ELR (cell line): ENCODE measurements around the gene FTO.
A peak's percentile ranks its signal among the peaks of the same experiment; 100 is the strongest.

Source experiments
- DNase-seq: peaks from one replicate; pipeline ENCODE4 v3.0.0-alpha.2; 2015; ENCODE audit warnings: low read depth

FTO gene

DNA sequence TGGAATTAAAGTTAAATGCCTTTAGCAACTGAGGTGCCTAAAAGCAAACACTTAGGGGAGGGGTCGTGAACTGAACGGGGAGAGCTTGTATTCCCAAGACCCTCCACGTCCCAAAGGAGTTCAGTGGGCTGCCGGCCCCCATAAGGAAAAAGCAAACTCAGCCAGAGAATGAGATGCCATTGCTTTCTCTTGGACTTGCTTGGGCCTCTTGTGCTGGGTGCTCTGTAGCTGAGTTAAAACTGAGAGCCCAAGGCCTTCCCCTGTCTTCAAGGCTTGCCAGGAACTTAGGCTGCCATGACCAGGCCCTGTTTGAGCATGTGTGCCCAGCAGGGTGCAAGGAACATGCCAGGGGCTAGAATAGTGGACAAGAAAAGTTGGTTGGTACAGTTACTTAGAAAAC lies 382.8 kb downstream of the FTO start:
- DNase-seq, result no peak

DNA sequence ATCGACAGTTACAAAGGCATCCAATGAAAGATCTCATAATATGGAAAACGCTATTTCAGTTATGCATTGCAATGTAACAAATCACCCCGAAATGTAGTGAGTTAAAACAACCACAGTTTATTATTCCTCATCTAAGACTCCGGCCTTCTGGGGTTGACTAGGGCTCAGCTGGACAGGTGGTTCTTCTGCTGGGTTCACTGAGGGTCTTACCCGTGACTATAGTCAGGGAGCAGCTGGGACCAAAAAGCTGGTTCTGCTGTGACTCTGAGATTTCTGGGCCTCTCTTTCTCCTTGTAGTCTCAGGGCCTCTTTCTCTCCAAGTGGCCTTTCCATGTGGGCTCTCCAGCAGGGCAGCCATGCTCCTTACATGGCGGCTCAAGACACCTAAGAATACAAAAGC lies 386.6 kb downstream of the FTO start:
- DNase-seq, result no peak

DNA sequence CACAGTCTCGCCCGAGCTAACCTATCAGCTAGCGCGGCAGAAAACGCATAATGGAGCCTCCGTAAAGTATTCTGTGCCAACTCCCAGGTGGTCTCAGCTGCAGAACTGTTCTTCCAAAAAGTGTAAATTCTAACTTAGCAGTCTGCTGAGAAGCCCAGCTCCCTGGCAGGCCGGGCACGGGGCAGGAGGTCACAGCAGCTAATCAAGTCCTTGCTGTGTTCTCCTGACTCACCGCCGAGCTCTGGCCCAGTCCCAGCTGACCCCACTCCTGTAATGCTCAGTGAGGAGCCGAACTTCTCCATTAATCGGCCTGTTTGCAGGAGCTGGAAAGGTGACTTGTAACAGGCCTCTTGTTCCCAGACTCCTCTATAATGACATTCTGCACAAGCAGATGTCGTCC lies 389.3 kb downstream of the FTO start:
- no peak for DNase-seq

DNA sequence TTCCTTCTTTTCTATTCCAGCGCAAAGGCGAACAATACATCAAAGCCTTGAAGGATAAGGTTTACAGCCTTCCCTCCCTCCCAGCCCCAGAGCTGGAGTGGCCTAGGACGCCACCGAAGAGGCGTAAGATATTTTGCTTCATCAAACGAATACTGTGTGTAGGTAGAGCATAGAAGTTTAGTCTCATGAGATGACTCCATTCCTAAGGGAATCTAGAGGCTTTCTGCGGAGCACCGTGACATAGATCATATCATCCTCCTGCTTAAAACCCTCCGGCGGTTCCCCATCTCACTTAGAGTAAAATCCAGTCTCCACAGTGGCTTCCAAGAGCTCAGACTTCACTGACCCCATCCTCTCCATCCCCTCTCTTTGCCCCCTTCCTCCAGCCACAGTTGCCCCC lies 390.7 kb downstream of the FTO start:
- no peak for DNase-seq

DNA sequence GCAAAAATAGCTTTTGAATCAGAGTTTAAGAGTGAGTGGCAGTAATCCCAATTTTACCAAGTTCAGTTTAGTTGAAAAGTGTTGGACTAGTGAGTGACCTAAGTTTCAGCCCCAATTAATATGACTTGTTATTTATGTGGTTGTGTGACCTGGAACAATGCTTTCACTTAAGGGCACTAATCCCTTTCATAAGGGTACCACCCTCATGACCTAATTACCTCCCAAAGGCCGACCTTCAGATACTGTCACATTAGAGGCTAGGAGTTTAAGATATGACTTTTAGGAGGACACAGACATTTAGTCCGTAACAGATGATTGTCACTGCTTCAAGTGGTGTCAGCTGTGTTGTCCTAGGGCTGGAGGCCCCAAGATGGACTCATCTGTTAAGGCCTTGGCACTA lies 392.7 kb downstream of the FTO start:
- DNase-seq, result no peak

DNA sequence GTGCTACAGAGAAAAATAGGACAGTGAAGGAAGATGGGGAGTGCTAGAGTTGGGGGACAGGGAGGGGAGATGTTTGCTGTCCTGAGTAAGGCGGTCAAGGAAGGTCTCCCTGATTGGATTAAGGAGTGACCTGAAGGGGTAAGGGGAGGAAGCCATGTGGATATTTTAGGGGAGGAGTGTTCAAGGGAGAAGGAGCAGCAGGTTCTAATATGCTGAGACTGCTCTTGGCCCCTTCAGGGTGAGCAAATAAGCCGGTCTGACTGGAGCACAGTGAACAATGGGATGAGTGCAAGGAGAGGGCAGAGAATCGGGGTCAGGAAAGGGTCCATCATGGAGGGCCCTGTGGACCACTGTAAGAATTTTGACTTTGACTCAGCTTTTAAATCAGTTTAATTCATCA lies 393.8 kb downstream of the FTO start:
- DNase-seq, result no peak

DNA sequence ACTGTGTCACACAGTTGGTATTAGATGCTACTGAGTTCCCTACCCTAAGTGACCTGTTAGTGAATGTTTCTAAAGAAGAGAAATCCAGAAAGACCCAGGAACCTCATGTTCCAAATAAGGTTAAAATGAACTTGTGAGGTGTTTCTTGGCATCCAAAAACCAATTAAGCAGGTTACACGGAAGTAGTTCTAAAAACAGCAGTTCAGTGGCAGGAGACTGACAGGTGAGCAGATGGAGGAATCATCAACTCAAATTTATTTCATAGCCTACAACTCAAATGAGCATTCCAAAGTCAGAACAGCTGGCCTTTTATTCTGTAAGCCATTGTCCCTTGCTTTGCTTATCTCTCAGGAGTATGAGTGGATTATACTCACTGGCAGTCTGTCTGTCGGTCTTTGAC lies 394.3 kb downstream of the FTO start:
- no peak for DNase-seq

DNA sequence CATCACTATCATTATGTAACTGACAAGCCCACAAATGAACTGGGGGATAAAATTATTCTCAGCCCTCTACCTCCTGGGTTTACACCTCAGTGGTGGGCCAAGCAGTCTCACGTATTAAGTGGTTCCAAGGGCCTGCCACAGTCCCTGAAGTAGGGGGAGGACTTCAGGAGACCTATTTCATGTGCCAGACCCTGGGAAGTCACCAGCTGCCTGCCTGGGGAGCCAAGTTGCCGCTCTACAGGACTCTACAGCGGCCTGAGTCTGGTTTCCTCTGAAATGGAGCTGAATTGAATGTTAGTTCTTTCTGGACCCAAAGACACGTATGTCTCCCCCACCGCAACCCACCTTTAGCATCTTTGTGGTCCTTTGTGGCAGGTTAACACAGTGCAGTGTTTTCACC lies 395.7 kb downstream of the FTO start:
- DNase-seq, result no peak

DNA sequence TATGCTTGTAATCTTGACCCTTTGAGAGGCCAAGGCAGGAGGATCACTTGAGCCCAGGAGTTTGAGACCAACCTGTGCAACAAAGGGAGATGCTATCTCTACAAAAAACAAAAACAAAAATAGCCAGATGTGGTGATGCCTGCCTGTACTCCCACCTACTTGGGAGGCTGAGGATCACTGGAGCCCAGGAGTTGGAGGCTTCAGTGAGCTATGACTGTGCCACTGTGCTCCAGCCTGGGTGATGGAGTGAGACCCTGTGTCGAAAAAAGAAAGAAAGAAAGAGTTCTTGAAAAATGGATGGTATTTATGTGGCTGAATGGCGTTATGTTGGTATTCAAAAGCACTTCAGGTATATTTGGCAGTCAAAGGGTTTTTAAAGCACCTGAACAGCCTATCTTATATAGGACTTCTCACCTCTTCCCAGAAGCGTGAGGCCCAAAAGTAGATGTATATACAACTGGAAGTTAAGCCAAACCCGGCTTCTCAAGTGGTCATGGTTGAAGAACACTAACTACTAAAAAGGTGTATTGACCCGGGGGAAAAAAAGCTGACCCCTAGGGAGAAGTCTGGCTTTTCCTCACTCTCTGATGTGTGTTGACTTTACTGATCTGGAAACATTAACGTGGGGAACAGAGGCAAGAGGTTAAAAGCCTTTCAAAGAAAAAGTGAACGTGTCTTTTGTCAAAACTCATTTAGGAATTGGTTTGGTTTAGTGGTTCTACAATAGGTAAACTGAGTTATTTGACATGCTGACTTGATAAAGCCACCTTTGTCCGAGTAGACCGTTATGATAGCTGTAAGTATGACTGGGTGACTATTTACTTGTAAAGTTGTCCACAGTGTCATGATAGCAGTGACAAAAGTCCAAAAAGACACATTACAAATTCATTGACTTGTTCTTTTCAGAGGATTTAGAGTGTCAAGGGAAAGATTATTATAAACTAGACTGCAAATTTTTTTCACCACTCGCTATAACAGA lies 399.2 kb downstream of the FTO start:
- DNase-seq, result no peak

DNA sequence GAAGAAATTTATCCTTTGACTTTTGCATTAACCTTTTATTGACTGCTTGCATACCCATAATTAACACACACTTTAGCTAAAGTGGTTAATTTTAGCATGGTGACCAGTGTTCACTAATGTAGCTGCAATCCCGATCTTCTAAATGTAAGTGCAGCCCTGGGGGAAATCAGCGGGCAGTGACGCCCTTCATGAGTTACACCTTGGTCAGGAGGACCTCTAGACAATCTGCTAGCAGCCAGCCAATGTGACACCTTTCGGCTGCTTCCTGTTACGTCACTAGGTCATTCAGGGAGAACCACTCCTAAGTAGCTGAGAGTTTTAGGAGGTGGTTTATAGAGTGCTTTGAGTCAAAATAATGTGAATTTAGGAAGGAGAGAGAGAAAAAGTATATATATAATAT lies 402.1 kb downstream of the FTO start:
- no peak for DNase-seq

DNA sequence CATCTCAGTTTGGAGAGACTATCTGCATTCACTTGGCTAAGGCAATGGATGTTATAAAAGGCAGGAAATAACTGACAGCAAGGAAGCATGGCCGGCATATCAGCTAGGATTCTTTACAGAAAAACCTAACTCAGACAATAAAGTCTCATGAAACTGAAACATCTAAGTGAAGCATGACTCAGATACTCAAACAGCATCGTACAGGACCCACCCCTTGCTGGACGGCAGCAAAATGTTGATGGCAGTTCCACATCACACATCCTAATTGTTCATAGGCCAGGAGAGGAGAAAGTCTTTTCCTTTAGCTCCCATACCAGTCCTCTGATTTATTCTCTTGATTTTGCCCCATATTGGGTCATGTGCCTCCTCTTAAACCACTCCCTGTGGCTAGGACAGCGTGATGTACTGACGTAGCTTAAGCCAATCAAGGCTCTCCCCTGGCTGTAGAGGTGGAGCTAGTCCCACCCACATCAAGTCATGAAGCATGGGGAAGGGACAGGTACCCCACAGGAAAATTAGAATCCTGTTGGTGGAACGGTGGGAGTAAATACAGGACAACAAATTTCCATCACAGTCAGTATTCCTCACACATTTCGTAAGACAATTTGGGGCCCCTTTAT lies 403.7 kb downstream of the FTO start:
- no peak for DNase-seq

DNA sequence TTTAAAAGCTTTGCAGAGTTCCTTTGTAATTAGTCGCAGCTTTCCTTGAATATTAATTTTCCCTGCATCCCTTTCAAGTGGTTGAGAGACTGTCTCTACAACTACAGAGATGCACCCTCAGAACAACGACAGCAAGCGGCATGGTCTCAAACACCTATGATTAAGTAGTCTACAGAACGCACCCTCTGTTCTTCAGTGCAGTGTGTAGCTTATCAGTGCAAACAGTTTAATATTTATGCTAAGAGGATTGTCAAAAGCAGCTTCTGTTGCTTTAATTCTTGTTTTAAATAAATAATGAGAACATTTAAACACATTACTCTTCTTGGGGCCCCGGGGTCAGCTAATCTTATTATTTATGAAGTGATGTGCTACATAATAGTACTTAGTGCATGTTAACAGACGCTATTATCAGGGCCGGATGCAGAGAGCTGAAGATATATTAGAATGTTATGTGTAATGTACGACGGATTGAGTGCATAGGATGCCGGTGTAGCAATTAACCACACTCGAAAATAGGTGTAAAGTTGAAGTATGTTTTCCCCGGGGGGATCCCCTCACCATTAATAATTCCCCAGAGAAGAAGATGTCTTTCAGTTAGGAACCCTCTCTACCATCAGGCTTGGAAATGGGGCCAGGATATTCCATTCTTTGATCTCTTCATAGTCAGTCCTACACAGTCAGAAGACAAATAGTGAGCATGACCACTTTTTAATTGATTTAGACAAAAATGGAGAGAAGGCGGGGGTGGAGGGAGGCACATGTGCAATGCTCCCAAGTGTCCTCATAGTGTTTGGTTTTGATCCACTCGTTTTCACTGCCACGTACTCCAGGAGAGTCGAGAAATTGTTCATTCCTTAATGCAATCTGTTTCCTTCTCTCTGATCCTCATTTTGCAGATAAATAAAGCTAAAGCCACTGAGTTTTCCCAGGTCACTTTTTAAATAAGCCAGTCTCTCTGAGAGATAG lies 406.3 kb downstream of the FTO start:
- no peak for DNase-seq

DNA sequence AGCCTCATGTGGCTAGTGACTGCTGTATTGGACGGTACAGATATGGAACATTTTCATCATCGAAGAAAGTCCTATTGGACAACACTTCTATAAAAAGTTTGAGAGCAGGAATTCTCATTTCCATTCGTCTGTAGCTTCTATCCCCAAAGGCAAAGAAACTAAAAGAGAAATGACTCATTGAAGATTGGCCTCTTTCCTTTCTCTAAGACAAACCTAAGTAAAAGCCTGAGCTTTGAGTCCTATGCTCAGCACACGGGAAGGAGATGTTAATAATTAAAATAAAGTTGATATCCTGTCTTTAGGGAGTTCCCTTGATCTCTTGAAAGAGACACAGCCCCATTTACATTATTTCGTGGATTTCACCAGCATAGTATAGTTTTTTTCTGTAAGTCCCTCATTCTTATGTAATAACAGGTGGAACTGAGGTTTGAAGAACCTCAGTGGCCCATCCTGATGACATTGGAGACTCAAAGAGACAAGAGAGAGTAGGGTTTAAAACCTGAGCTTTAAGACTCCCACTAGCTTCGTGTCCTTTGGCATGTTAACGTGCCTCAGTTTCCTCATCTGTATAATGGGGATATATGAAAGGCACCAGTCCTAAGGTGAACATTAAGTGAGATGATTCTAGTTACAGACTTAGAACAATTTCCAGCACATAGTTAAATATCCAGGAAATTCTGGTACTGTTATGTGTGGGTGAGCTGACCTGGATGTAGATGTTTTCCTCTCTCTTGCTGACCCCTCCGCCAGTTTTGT lies 408.7 kb downstream of the FTO start:
- no peak for DNase-seq

DNA sequence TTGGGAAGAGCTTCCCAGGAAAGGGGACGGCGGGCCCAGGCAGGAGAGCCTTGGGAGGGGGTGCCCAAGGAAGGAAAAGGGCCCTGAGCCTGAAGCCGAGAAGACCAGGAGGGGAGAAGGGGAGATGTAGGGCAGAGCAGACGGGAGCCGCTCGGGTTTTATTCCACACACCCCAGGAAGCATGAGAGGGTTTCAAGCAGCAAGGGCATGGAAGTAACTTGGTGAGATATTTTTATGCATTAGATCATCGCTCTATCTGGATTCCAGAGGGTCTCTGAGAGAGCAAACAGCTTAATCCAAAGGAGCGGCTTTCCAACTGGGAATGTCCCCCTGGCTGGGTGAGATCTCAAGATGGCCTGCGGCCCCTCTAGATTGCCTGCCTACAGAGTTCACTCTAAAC lies 411.6 kb downstream of the FTO start:
- DNase-seq, result no peak

DNA sequence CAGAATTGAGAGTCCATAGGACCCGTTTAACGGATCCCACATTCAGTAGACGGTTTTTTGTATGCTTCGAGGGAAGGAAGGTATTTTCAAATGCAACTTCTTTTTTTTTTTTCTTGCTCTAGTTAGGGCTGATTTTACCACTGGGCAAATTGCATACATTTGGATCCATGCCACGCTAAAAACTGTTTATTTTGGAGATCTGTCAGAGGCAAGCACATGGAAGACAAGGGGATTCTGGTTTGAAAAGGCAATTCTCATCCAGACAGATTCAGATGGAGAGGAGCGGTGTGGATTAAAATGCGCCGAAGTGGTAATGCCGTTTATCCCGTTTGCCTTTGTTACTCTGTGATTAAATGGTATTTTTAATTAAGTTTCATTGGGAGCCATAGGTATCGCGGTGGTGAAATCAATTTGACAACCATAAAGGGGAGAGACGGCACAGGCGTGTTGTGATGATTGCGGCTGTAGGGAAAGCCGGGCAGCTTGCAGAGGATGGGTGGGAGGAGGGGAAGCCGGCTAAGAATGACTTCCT lies 412.2 kb downstream of the FTO start:
- no peak for DNase-seq

DNA sequence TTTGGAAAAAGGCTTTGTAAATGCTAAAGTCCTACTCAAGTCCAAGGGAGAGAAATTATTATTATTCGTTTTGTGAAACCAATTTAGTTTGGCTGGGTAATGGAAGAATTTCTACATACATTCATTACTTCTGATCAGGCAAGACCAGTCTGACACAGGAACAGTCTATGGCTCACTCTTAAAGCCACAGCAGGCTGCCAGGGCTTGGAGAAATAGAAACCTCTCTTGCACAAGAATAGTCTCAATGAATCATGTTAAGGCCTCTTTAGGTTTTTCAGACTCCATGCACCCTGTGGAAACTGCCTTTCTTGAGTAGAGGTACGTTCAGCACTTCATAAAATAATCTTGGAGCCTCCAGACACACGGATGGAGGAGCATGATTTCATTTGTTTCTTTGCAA lies 414.9 kb downstream of the FTO start:
- DNase-seq, result peak; percentile 10

DNA sequence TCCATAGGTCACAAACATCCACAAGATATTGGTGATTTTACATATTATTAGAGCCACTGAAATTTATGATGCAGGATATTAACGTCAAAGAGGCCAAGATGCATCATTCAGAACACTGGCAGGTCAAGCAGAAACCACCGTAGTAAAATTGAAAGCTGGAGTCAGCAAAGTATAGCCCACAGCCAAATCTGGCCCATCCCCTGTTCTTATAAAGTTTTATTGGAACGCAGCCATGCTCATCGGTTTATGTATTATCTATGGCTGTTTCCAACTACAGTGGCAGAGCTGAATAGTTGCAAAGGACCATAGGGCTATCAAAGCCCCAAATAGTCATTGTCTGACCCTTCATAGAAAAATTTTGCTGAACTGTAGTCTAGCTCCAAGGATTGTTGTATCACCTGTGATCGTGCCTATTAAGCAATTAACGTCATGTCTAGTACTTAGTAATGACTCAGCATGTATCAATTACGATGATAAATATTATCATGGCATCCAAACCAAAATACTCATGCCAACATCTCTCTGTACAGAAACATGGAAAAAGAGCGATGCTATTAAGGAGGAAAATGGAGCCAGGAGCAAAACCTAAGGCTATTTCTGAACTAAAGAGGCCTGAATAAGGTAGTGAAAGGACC lies 417.0 kb downstream of the FTO start:
- DNase-seq, result no peak

DNA sequence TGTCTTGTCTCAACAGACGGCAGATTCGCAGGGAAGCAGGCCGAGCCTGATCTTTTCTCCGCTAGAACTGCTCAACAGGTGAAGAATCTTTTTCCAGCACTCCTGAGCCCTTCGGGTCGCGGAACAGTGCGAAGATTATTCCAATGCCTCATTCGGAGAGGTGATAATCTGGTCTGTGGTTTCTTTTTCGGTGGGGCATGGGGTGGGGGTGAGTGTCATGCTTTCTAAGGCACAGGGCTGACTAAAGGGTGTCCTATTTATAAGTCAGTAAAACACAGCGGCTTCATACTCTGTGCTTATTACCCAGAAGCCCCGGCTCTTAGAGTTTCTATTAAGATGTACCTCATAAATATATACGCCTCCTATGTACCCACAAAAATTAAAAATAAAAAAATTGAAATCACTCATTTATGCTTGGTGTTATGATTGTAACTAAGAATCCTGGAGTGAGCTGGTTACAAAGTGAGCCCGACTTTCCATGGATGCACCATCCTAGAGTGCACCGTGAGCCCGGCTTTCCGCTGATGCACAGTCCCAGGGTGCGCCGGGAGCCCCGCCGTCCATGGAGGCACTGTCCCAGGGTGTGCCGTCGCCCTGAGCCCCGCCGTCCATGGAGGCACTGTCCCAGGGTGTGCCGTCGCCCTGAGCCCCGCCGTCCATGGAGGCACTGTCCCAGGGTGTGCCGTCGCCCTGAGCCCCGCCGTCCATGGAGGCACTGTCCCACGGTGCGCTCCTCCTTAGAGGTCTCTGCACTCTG lies 417.8 kb downstream of the FTO start:
- DNase-seq, result no peak

DNA sequence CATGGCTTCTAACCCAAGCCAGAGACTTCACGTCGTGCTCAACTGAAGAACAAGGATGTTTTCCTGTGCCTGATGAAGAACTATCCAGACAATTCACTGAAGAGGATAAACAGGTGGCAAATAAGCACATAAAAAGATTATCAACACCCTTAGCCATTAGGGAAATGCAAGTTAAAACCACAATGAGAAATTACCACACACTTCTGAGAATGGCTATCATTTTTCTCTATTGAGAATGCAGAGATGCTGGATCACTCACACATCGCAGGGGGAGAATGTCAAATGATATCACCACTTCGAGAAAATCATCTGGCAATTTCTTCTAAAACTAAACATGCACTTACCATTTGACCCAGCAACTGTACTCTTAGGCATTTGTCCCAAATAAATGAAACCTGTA lies 419.8 kb downstream of the FTO start:
- DNase-seq, result no peak
